ENCODE results near the gene HEBP2. TPM values are rescaled to one million over a fixed set of nuclear protein-coding genes. Genes with fewer than 3 reads are reported as not detected.

HEBP2 gene
- total RNA-seq, 1 experiment from 2014 or later, result 51.6 TPM

GRCh38 chr6:138419766-138420165 is 15.7 kb downstream of the HEBP2 start (continued):
- TF ChIP-seq REST (IDR thresholded peaks at IDR 0.05; ENCODE audit: low read depth), result no peak

- Histone ChIP-seq H3K4me2 (ENCODE audit: low read length) (no peak overlapping the region), H4K20me1 (ENCODE audit: insufficient read depth) (no peaks in the 10 kb centered on the region), H3K27me3 (ENCODE audit: insufficient read depth, low read length) (no peaks in the 10 kb centered on the region), H3K79me2 (ENCODE audit: insufficient read depth, low read length) (no peaks in the 10 kb centered on the region), H3K27ac (ENCODE audit: low read depth, low read length) (no peak overlapping the region), H3K9me2 (ENCODE audit: insufficient read depth) (no peaks in the 10 kb centered on the region), H3K9ac (ENCODE audit: low read length) (no peak overlapping the region), H3K36me3 (ENCODE audit: control insufficient read depth in 1 of 2, insufficient read depth in 2 of 2, low read length in 2 of 2) (no peaks in the 10 kb centered on the region), H2AFZ (ENCODE audit: low read depth, low read length, poor library complexity, severe bottlenecking) (no peak overlapping the region), H3K4me3 (replicated peaks in 1 of 2; ENCODE audit: low read depth in 1 of 2, low read length in 2 of 2) (no peak overlapping the region), H3K4me1 (ENCODE audit: control insufficient read depth in 1 of 2, insufficient read depth in 2 of 2, low read length in 2 of 2) (no peaks in the 10 kb centered on the region), H3K9me3 (ENCODE audit: control insufficient read depth in 1 of 2, insufficient read depth in 1 of 2, low read depth in 1 of 2, low read length in 2 of 2) (no peaks in the 10 kb centered on the region)
- no TSS peak for BruUV-seq (replicated peaks)
- TF ChIP-seq ZFX (IDR thresholded peaks at IDR 0.05) (no peak), CTCF (IDR thresholded peaks at IDR 0.05 in 2 of 3, conservative IDR thresholded peaks at IDR 0.05 in 1 of 3; ENCODE audit: borderline replicate concordance in 1 of 3, insufficient read depth in 1 of 3, low read depth in 2 of 3, low read length in 2 of 3) (no peak), YY1 (IDR thresholded peaks at IDR 0.05; ENCODE audit: extremely low read depth, insufficient replicate concordance, low read depth, low read length) (no peak), POLR2AphosphoS5 (IDR thresholded peaks at IDR 0.05; ENCODE audit: low read depth, low read length) (no peak), SIN3A (IDR thresholded peaks at IDR 0.05; ENCODE audit: low read depth) (no peak), ATF3 (IDR thresholded peaks at IDR 0.05) (no peak), MAX (IDR thresholded peaks at IDR 0.05) (no peak)
- ATAC-seq (no peak), DNase-seq (ENCODE audit: low read depth, low spot score) (no peak)
- intact Hi-C loops (cut with micrococcal nuclease), result no loop called here
- POLR2A ChIA-PET, result interaction anchor here (0.6 kb wide), 1 partner anchor 353 kb away, joined by 3 read pairs; the partner anchor contains the start of gene CCDC28A
- RAD21 ChIA-PET (ENCODE audit: low non-redundant PET in 1 of 2, low total read pairs in 2 of 2, uncharacterized antibody in 2 of 2, unreplicated experiment in 2 of 2), result no interaction called here
- CTCF ChIA-PET, result no interaction called here
These were observed 16.3 kb downstream of the HEBP2 start for GRCh38 chr6:138420356-138420755.
